GM23248 (cell line): ENCODE measurements around the gene EML4.

Source experiments
- EZH2 ChIP-seq: fragments of 200-600 bp; sonication (generic); IDR thresholded peaks from 2 replicates; pipeline ENCODE4 v1.6.1; 2018; ENCODE audit warnings: antibody characterized with exemption, mild to moderate bottlenecking; ENCODE audit not compliant: insufficient read depth, poor library complexity, severe bottlenecking
- EZH2phosphoT487 ChIP-seq: fragments of 200-600 bp; sonication (generic); IDR thresholded peaks from 2 replicates; pipeline ENCODE4 v1.6.1; 2018; ENCODE audit warnings: antibody characterized with exemption, moderate library complexity, mild to moderate bottlenecking, low read depth; ENCODE audit not compliant: insufficient read depth

- no peak for TF ChIP-seq EZH2
- no peak for TF ChIP-seq EZH2phosphoT487
Observed at GRCh38 chr2:42298996-42299754, 130.0 kb downstream of the EML4 start.
